Activated naive CD8-positive, alpha-beta T cell treated with anti-CD3 and anti-CD28 coated beads, Interleukin-2, amount 10 ng/mL, durations not matched to agents 7 days and 5 days (primary cell): ENCODE measurements around the gene SWT1. TPM values are rescaled to one million over a fixed set of nuclear protein-coding genes. Genes with fewer than 3 reads are reported as not detected.
A peak's percentile ranks its signal among the peaks of the same experiment; 100 is the strongest.

Source experiments
- ATAC-seq: fragments of 150-1000 bp; cut with Tn5 transposase; one replicate; pipeline ENCODE4 v1.10.0; 2021; ENCODE audit warnings: low read depth, moderate library complexity
- POLR2A ChIA-PET: fragments of 350-600 bp; sonication (Branson Sonifier 250); formaldehyde crosslinking; loops from one replicate; lab custom pipeline; 2021; ENCODE audit warnings: antibody characterized with exemption; lab: Charles Lee
- DNase-seq: peaks from one replicate; pipeline ENCODE4 v3.0.0; 2021
- H3K27ac Mint-ChIP-seq: one replicate; pipeline ENCODE4 v1.8.0; 2022; ENCODE audit warnings: mild to moderate bottlenecking, mixed read lengths
- H3K27me3 Mint-ChIP-seq: one replicate; pipeline ENCODE4 v1.8.0; 2022; ENCODE audit warnings: mild to moderate bottlenecking, moderate library complexity, mixed read lengths
- H3K36me3 Mint-ChIP-seq: one replicate; pipeline ENCODE4 v1.8.0; 2021; ENCODE audit warnings: mild to moderate bottlenecking, mixed read lengths
- H3K4me1 Mint-ChIP-seq: one replicate; pipeline ENCODE4 v1.8.0; 2021; ENCODE audit warnings: mixed read lengths
- H3K4me3 Mint-ChIP-seq: one replicate; pipeline ENCODE4 v1.8.0; 2022; ENCODE audit warnings: mild to moderate bottlenecking, moderate library complexity, mixed read lengths
- H3K9me3 Mint-ChIP-seq: one replicate; pipeline ENCODE4 v1.8.0; 2021; ENCODE audit warnings: mixed read lengths
- total RNA-seq, 2 experiments: library from RNA; stranded (reverse); gene quantifications; one replicate each; pipeline ENCODE4 v1.2.3, GENCODE V29; 2021

The SWT1 gene
- total RNA-seq, 2 experiments from 2014 or later, result 3.9 to 5.6 TPM

- Mint-ChIP-seq H3K27ac (no peak overlapping the region), H3K4me1 (peaks cover 26% of the 10 kb centered on the region), H3K27me3 (no peaks in the 10 kb centered on the region), H3K9me3 (no peaks in the 10 kb centered on the region), H3K4me3 (no peak overlapping the region), H3K36me3 (peaks cover 31% of the 10 kb centered on the region)
- ATAC-seq, result no peak
- POLR2A ChIA-PET, result no interaction called here
- DNase-seq, result no peak
Measured at GRCh38 chr1:185288435-185288834, 131.5 kb downstream of the SWT1 start.

GRCh38 chr1:185289880-185290279 lies 132.9 kb downstream of the SWT1 start:
- Mint-ChIP-seq H3K36me3 (peaks cover 40% of the 10 kb centered on the region), H3K27me3 (no peaks in the 10 kb centered on the region), H3K4me1 (peaks cover 26% of the 10 kb centered on the region), H3K4me3 (no peak overlapping the region), H3K9me3 (no peaks in the 10 kb centered on the region), H3K27ac (no peak overlapping the region)
- POLR2A ChIA-PET, result interaction anchor here (2.3 kb wide), 1 partner anchor 26 kb away, joined by 8 read pairs; no protein-coding TSS in a partner anchor
- ATAC-seq (no peak), DNase-seq (no peak)

GRCh38 chr1:185291159-185291558 lies 134.2 kb downstream of the SWT1 start:
- H3K4me1 Mint-ChIP-seq, result peaks cover 22% of the 10 kb centered on the region
- no peak for DNase-seq
- POLR2A ChIA-PET, result interaction anchor here (2.3 kb wide), 1 partner anchor 25 kb away, joined by 8 read pairs; no protein-coding TSS in a partner anchor
- H3K9me3 Mint-ChIP-seq, result no peaks in the 10 kb centered on the region
- ATAC-seq, result peak; percentile 20
- peaks cover 51% of the 10 kb centered on the region for H3K36me3 Mint-ChIP-seq
- no peak overlapping the region for H3K27ac Mint-ChIP-seq
- no peak overlapping the region for H3K4me3 Mint-ChIP-seq
- H3K27me3 Mint-ChIP-seq, result no peaks in the 10 kb centered on the region

- Mint-ChIP-seq H3K27ac (peak overlapping the region; percentile 21), H3K4me1 (peaks cover 22% of the 10 kb centered on the region), H3K9me3 (no peaks in the 10 kb centered on the region), H3K36me3 (peaks cover 54% of the 10 kb centered on the region), H3K4me3 (no peak overlapping the region), H3K27me3 (no peaks in the 10 kb centered on the region)
- ATAC-seq, result no peak
- DNase-seq, result no peak
- POLR2A ChIA-PET, result interaction anchor here (0.6 to 2.3 kb wide), 4 partner anchors 24 to 536 kb away, joined by 3 to 8 read pairs (median 4); no protein-coding TSS in a partner anchor
Measured at GRCh38 chr1:185291652-185292051, 134.7 kb downstream of the SWT1 start.

GRCh38 chr1:185292237-185292636 lies 135.3 kb downstream of the SWT1 start:
- no peak for ATAC-seq
- Mint-ChIP-seq H3K4me3 (peak overlapping the region; percentile 9), H3K27me3 (no peaks in the 10 kb centered on the region), H3K36me3 (peaks cover 56% of the 10 kb centered on the region), H3K4me1 (peaks cover 22% of the 10 kb centered on the region), H3K27ac (peak overlapping the region; percentile 67), H3K9me3 (no peaks in the 10 kb centered on the region)
- DNase-seq, result no peak
- POLR2A ChIA-PET, result interaction anchor here (0.6 to 2.3 kb wide), 4 partner anchors 24 to 536 kb away, joined by 3 to 8 read pairs (median 4); no protein-coding TSS in a partner anchor

- H3K27me3 Mint-ChIP-seq, result no peaks in the 10 kb centered on the region
- H3K36me3 Mint-ChIP-seq, result peaks cover 64% of the 10 kb centered on the region
- POLR2A ChIA-PET, result interaction anchor here (0.7 to 1.4 kb wide), 2 partner anchors 13 to 22 kb away, joined by 4 to 5 read pairs; no protein-coding TSS in a partner anchor
- H3K4me3 Mint-ChIP-seq, result no peak overlapping the region
- DNase-seq (no peak), ATAC-seq (no peak)
- no peaks in the 10 kb centered on the region for H3K9me3 Mint-ChIP-seq
- H3K27ac Mint-ChIP-seq, result peak overlapping the region; percentile 49
- peaks cover 13% of the 10 kb centered on the region for H3K4me1 Mint-ChIP-seq
Measured at GRCh38 chr1:185293967-185294542, 137.1 kb downstream of the SWT1 start.

- POLR2A ChIA-PET, result no interaction called here
- H3K27ac Mint-ChIP-seq, result peak overlapping the region; percentile 31
- ATAC-seq (no peak), DNase-seq (no peak)
- peaks cover 10% of the 10 kb centered on the region for H3K4me1 Mint-ChIP-seq
- H3K27me3 Mint-ChIP-seq, result no peaks in the 10 kb centered on the region
- no peaks in the 10 kb centered on the region for H3K9me3 Mint-ChIP-seq
- H3K4me3 Mint-ChIP-seq, result no peak overlapping the region
- H3K36me3 Mint-ChIP-seq, result peaks cover 63% of the 10 kb centered on the region
Measured at GRCh38 chr1:185295091-185295490, 138.1 kb downstream of the SWT1 start.

GRCh38 chr1:185297982-185298381 lies 141.0 kb downstream of the SWT1 start:
- no peaks in the 10 kb centered on the region for H3K9me3 Mint-ChIP-seq
- H3K4me1 Mint-ChIP-seq, result peaks cover 8% of the 10 kb centered on the region
- POLR2A ChIA-PET, result no interaction called here
- H3K4me3 Mint-ChIP-seq, result no peak overlapping the region
- no peak overlapping the region for H3K27ac Mint-ChIP-seq
- peaks cover 60% of the 10 kb centered on the region for H3K36me3 Mint-ChIP-seq
- DNase-seq (no peak), ATAC-seq (no peak)
- no peaks in the 10 kb centered on the region for H3K27me3 Mint-ChIP-seq

- POLR2A ChIA-PET, result no interaction called here
- Mint-ChIP-seq H3K36me3 (peaks cover 55% of the 10 kb centered on the region), H3K9me3 (no peaks in the 10 kb centered on the region), H3K4me1 (peaks cover 14% of the 10 kb centered on the region), H3K27ac (no peak overlapping the region), H3K27me3 (no peaks in the 10 kb centered on the region), H3K4me3 (no peak overlapping the region)
- DNase-seq (no peak), ATAC-seq (no peak)
Measured at GRCh38 chr1:185300152-185300551, 143.2 kb downstream of the SWT1 start.

- H3K9me3 Mint-ChIP-seq, result no peaks in the 10 kb centered on the region
- POLR2A ChIA-PET, result interaction anchor here (1.0 to 4.0 kb wide), 2 partner anchors 9 to 11 kb away, joined by 4 to 25 read pairs; partner anchors contain the start of gene IVNS1ABP
- H3K4me1 Mint-ChIP-seq, result peaks cover 26% of the 10 kb centered on the region
- no peak overlapping the region for H3K4me3 Mint-ChIP-seq
- H3K27ac Mint-ChIP-seq, result peak overlapping the region; percentile 28
- peak; percentile 24 for ATAC-seq
- H3K27me3 Mint-ChIP-seq, result no peaks in the 10 kb centered on the region
- H3K36me3 Mint-ChIP-seq, result peaks cover 47% of the 10 kb centered on the region
- DNase-seq, result no peak
Measured at GRCh38 chr1:185305419-185305818, 148.5 kb downstream of the SWT1 start.

- peaks cover 39% of the 10 kb centered on the region for H3K4me1 Mint-ChIP-seq
- POLR2A ChIA-PET, result no interaction called here
- no peak overlapping the region for H3K27ac Mint-ChIP-seq
- H3K27me3 Mint-ChIP-seq, result no peaks in the 10 kb centered on the region
- ATAC-seq (no peak), DNase-seq (no peak)
- no peaks in the 10 kb centered on the region for H3K9me3 Mint-ChIP-seq
- H3K4me3 Mint-ChIP-seq, result no peak overlapping the region
- peaks cover 50% of the 10 kb centered on the region for H3K36me3 Mint-ChIP-seq
Measured at GRCh38 chr1:185308126-185308525, 151.2 kb downstream of the SWT1 start.

GRCh38 chr1:185309566-185309965 lies 152.6 kb downstream of the SWT1 start:
- ATAC-seq, result no peak
- no peak for DNase-seq
- H3K27me3 Mint-ChIP-seq, result no peaks in the 10 kb centered on the region
- H3K27ac Mint-ChIP-seq, result no peak overlapping the region
- no peaks in the 10 kb centered on the region for H3K9me3 Mint-ChIP-seq
- POLR2A ChIA-PET, result interaction anchor here (1.4 kb wide), 1 partner anchor 364 kb away, joined by 3 read pairs; no protein-coding TSS in a partner anchor
- H3K36me3 Mint-ChIP-seq, result peaks cover 57% of the 10 kb centered on the region
- H3K4me1 Mint-ChIP-seq, result peaks cover 49% of the 10 kb centered on the region
- peak overlapping the region; percentile 21 for H3K4me3 Mint-ChIP-seq

- peaks cover 53% of the 10 kb centered on the region for H3K36me3 Mint-ChIP-seq
- no peak for ATAC-seq
- no peak overlapping the region for H3K27ac Mint-ChIP-seq
- H3K4me1 Mint-ChIP-seq, result peaks cover 39% of the 10 kb centered on the region
- no peak for DNase-seq
- POLR2A ChIA-PET, result no interaction called here
- peak overlapping the region; percentile 96 for H3K4me3 Mint-ChIP-seq
- H3K27me3 Mint-ChIP-seq, result no peaks in the 10 kb centered on the region
- no peaks in the 10 kb centered on the region for H3K9me3 Mint-ChIP-seq
Measured at GRCh38 chr1:185311589-185312225, 154.7 kb downstream of the SWT1 start.
